Neural cell (in vitro differentiated cells): Measurements from ENCODE around the gene PLCB4.

ENCODE experiments used
- EP300 ChIP-seq: fragments of 450-650 bp; conservative IDR thresholded peaks from 2 replicates; pipeline ENCODE4 v1.6.1; 2014; ENCODE audit warnings: antibody characterized with exemption, mild to moderate bottlenecking, moderate library complexity; ENCODE audit not compliant: poor library complexity, severe bottlenecking
- EZH2 ChIP-seq: fragments of 200-600, 300-800 bp; shearing (Covaris generic), sonication (generic); IDR thresholded peaks from 2 replicates; pipeline ENCODE4 v1.6.1; 2014; ENCODE audit warnings: antibody characterized with exemption, low read length, borderline replicate concordance, mild to moderate bottlenecking; ENCODE audit not compliant: insufficient read depth, poor library complexity, severe bottlenecking
- MXI1 ChIP-seq: fragments of 450-650 bp; conservative IDR thresholded peaks from 2 replicates; pipeline ENCODE4 v1.6.1; 2014; ENCODE audit warnings: antibody characterized with exemption, mild to moderate bottlenecking; ENCODE audit not compliant: poor library complexity, severe bottlenecking
- POLR2AphosphoS5 ChIP-seq: IDR thresholded peaks from 2 replicates; pipeline ENCODE4 v1.6.1; 2012
- RAD21 ChIP-seq: fragments of 450-650 bp; conservative IDR thresholded peaks from 2 replicates; pipeline ENCODE4 v1.6.1; 2014; ENCODE audit warnings: antibody characterized with exemption, mild to moderate bottlenecking, moderate library complexity
- REST ChIP-seq: IDR thresholded peaks from 2 replicates; pipeline ENCODE4 v1.6.1; 2012; ENCODE audit warnings: borderline replicate concordance
- SMC3 ChIP-seq: fragments of 450-650 bp; conservative IDR thresholded peaks from 2 replicates; pipeline ENCODE4 v1.6.1; 2014; ENCODE audit warnings: antibody characterized with exemption, mild to moderate bottlenecking, moderate library complexity; ENCODE audit not compliant: poor library complexity
- TAF1 ChIP-seq: IDR thresholded peaks from 2 replicates; pipeline ENCODE4 v1.6.1; 2012; ENCODE audit warnings: low read depth
- TF ChIP-seq, protein P1 (sequence below): fragments of 450-650 bp; IDR thresholded peaks from 2 replicates; pipeline ENCODE4 v1.5.1; 2014; ENCODE audit warnings: antibody characterized with exemption, mild to moderate bottlenecking, moderate library complexity; ENCODE audit not compliant: poor library complexity, severe bottlenecking

- no peak for TF ChIP-seq POLR2AphosphoS5
- TF ChIP-seq, protein P1, sequence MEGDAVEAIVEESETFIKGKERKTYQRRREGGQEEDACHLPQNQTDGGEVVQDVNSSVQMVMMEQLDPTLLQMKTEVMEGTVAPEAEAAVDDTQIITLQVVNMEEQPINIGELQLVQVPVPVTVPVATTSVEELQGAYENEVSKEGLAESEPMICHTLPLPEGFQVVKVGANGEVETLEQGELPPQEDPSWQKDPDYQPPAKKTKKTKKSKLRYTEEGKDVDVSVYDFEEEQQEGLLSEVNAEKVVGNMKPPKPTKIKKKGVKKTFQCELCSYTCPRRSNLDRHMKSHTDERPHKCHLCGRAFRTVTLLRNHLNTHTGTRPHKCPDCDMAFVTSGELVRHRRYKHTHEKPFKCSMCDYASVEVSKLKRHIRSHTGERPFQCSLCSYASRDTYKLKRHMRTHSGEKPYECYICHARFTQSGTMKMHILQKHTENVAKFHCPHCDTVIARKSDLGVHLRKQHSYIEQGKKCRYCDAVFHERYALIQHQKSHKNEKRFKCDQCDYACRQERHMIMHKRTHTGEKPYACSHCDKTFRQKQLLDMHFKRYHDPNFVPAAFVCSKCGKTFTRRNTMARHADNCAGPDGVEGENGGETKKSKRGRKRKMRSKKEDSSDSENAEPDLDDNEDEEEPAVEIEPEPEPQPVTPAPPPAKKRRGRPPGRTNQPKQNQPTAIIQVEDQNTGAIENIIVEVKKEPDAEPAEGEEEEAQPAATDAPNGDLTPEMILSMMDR, result no peak
- no peak for TF ChIP-seq TAF1
- TF ChIP-seq EP300, result no peak
- TF ChIP-seq SMC3, result no peak
- TF ChIP-seq EZH2, result no peak
- TF ChIP-seq RAD21, result no peak
- TF ChIP-seq MXI1, result no peak
- TF ChIP-seq REST, result no peak
Observed at GRCh38 chr20:9021699-9022098, 47.2 kb upstream of the PLCB4 start.
